GDM1 (cell line): ENCODE data around the gene CCDC12.

Experiments
- DNase-seq: peaks from one replicate; lab custom pipeline; 2025; lab: John Stamatoyannopoulos, UW

Gene CCDC12

DNA sequence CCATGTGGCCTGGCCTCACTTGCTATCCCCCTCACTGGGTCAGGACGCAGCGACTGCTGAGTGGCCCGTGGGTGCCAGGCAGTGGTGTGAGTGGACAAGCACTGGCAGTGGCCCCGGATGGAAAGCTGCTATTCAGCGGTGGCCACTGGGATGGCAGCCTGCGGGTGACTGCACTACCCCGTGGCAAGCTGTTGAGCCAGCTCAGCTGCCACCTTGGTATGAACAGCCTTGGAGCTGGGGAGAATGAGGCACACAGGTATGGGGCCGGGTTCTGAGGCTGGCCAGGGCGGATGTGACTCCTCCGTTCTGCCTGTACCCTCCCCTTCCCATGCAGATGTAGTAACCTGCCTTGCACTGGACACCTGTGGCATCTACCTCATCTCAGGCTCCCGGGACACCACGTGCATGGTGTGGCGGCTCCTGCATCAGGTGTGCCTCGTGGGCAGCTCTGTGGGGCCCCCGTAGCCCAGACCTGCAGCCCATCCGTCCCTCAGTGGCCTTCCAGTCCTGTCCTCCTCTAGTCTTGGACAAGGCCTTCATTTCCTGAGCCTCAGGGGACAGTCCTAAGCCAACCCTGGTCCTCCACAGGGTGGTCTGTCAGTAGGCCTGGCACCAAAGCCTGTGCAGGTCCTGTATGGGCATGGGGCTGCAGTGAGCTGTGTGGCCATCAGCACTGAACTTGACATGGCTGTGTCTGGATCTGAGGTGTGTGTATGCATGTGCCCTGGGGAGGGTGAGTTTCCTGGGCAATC lies 31.1 kb upstream of the CCDC12 start:
- DNase-seq: no peak

DNA sequence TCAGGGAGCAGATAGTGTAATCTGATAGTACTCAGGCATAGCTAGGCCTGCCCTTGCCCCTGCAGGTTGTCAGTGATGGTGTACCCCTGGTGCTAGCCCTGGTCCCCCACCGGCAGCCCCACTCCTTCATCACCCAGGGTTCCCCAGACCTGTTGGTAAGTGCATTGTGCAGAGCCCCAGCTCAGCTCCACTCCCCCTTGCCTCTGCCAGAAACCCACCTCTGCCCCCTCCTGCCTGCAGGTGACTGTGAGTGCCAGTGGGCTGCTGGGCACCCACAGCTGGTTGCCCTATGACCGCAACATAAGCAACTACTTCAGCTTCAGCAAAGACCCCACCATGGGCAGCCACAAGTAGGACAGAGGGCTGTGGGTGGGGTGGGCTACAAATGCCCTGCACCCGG lies 30.5 kb upstream of the CCDC12 start:
- no peak for DNase-seq

DNA sequence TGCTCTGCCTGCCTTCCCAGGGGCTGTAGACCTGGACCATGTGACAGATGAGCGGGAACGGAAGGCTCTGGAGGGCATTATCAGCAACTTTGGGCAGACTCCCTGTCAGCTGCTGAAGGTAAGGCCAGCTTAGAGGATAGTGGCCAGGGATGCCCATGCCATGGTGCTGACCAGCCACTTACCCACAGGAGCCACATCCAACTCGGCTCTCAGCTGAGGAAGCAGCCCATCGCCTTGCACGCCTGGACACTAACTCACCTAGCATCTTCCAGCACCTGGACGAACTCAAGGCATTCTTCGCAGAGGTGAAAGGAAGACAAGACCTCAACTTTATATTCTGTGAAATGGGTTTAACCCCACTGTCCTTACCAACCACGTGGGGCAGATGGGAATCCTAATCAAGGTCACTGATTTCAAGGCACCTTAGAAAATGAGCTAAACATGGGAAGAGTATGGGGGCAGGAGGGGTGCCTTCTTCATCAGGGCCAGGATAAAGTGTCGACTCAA lies 29.7 kb upstream of the CCDC12 start:
- DNase-seq: no peak

DNA sequence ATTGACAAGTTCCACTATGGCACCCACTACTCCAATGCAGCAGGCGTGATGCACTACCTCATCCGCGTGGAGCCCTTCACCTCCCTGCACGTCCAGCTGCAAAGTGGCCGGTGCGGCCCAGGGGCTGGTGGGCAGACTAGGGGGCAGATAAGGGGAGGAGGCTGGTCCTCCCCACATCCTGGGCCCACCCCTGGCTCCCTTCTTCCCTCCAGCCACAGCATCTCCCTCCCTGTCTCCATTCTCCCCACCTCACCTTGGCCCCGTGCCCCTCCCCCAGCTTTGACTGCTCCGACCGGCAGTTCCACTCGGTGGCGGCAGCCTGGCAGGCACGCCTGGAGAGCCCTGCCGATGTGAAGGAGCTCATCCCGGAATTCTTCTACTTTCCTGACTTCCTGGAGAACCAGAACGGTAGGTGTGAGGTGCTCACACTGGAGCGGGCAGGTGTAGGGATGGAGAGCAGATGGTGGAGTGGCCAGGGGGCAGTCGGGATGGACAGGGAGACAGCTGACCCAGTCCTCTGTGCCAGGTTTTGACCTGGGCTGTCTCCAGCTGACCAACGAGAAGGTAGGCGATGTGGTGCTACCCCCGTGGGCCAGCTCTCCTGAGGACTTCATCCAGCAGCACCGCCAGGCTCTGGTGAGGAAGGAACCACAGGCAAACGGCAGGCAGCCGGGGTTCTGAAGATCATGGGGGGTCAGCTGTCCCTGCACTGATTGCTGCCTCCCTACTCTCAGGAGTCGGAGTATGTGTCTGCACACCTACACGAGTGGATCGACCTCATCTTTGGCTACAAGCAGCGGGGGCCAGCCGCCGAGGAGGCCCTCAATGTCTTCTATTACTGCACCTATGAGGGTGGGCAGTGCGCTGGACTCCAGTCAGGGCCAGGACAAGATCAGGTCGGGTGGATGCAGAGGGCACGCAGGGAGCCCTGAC lies 28.9 kb upstream of the CCDC12 start:
- DNase-seq: no peak

DNA sequence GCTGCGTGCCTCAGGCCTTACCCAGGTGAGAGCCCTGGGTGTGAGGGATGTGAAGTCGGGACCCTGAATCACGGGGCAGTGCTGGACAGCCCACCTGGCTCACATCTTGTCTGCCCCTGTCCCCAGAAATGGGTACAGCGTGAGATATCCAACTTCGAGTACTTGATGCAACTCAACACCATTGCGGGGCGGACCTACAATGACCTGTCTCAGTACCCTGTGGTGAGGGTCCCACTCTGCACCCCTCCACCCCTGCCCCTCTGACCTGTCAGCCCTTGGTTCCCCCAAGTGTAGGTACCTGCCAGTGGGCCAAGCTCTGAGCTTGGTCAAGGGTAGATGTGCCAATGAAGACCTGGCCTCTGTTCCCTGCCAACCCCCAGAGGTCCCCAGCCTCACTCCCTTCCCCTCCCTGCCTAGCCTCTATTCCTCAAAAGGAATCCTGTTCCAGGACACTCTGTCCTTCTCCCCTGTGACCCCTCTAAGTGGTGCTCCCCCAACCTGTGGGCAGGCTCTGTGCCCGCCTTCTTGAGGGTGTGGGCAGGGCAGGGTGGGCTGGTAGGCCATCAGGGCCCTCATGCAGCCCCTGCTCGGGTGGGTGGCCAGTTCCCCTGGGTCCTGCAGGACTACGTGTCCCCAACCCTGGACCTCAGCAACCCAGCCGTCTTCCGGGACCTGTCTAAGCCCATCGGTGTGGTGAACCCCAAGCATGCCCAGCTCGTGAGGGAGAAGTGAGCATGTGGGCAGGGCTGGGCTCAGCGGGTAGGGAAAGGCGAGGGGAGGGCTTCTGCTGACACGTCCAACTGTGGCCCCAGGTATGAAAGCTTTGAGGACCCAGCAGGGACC lies 28.0 kb upstream of the CCDC12 start:
- no peak for DNase-seq

DNA sequence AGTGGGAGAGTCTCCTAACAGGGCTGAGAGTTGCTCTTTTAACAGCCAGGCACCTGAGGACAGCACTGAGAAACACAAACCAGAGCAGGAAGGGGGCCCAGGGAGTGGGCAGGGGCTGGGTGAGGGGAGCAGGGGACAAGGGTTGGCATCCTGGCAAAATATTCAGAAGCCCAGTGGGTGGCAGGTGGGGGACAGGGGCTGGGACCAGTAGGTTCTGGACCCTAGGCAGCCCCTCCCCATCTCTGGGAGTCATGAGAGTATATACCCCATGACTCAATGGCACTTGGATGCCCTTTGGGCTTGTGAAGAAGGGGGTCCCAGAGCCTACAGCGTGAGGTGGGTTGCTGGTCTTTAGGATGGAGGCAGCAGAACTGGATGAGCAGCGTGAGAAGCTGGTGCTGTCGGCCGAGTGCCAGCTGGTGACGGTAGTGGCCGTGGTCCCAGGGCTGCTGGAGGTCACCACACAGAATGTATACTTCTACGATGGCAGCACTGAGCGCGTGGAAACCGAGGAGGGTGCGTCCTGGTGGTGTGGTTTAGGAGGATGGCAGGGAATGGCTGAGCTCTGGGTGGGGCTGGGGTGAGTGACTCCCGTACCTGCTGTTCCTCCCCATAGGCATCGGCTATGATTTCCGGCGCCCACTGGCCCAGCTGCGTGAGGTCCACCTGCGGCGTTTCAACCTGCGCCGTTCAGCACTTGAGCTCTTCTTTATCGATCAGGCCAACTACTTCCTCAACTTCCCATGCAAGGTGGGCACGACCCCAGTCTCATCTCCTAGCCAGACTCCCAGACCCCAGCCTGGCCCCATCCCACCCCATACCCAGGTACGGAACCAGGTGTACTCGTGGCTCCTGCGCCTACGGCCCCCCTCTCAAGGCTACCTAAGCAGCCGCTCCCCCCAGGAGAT lies 27.2 kb upstream of the CCDC12 start:
- DNase-seq: no peak

DNA sequence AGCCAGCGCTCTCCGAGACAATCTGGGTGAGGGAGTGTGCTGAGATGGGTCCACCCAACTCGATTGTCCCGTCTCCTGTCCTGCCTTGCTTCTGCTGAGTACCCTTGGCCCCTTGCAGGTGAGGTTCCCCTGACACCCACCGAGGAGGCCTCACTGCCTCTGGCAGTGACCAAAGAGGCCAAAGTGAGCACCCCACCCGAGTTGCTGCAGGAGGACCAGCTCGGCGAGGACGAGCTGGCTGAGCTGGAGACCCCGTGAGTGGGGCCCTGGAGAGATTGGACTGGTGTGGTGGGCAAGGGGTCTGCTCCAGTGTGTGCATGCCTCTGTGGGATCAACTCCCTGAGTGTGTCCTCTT lies 26.5 kb upstream of the CCDC12 start:
- no peak for DNase-seq

DNA sequence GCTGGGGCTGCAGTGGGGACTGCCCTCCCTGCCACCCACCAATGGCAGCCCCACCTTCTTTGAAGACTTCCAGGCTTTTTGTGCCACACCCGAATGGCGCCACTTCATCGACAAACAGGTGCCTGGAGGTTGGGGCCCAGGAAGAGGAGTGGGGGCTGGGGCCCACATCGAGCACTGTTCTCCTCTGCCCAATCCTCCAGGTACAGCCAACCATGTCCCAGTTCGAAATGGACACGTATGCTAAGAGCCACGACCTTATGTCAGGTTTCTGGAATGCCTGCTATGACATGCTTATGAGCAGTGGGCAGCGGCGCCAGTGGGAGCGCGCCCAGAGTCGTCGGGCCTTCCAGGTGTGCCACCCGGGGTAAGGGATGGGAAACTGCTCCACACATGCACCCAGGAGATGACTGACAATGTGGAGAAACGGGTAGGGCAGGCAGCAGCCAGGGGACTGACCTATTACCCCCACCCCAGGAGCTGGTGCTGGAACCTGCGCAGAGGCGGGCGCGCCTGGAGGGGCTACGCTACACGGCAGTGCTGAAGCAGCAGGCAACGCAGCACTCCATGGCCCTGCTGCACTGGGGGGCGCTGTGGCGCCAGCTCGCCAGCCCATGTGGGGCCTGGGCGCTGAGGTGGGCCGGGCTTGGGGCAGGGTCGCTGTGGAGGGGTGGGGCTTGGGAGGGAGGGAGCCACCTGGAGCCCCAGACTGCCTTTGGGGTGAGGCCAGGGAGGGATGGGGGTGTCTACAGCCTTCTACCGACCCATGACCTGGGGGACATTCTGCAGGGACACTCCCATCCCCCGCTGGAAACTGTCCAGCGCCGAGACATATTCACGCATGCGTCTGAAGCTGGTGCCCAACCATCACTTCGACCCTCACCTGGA lies 25.9 kb upstream of the CCDC12 start:
- no peak for DNase-seq

DNA sequence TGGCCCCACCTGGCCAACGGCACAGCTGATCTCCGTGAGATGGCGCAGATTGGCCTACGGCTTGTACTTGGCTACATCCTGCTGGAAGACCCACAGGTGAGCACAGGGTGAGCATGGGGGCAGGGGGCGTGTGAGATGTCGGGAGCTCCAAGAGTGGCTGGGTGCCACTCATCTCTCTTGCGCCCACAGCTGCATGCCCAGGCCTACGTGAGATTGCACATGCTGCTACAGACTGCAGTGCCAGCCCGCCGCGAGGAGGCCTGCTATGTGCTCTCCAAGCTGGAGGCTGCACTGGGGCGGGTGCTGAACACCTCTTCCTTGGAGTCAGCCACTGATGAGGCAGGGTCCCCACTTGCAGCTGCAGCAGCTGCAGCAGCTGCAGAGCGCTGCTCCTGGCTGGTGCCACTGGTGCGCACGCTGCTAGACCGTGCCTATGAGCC lies 25.2 kb upstream of the CCDC12 start:
- no peak for DNase-seq

DNA sequence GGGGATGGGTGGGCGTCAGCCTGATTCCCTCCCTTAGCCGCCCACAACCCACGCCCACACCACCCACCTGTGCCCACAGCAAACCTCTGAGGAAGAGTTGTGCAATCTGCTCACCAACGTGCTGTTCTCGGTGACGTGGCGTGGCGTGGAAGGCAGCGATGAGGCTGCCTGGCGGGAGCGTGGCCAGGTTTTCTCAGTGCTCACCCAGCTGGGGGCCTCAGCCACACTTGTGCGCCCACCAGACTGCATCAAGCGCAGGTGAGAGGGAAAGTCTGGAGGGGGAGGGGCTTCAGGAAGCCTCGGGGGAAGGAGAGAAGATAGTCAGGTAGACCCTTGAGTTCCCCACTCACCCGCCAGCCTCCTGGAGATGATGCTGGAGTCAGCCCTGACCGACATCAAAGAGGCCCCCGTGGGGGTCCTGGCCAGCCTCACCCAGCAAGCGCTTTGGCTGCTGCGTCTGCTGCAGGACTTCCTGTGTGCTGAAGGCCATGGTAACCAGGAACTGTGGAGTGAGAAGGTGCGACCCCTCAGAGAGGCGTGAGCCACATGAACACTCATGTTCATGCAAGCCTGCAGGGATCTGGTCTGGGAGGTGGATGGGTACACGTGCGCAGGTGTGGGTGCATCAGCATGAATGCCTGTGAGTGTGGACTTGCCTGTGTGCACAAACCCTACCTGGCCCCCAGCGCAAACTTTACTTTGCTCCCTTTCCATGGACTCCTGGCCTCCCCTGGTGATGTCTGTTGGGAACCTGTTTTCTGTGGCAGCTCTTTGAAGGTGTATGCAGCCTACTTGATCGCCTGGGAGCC lies 24.6 kb upstream of the CCDC12 start:
- DNase-seq: no peak

DNA sequence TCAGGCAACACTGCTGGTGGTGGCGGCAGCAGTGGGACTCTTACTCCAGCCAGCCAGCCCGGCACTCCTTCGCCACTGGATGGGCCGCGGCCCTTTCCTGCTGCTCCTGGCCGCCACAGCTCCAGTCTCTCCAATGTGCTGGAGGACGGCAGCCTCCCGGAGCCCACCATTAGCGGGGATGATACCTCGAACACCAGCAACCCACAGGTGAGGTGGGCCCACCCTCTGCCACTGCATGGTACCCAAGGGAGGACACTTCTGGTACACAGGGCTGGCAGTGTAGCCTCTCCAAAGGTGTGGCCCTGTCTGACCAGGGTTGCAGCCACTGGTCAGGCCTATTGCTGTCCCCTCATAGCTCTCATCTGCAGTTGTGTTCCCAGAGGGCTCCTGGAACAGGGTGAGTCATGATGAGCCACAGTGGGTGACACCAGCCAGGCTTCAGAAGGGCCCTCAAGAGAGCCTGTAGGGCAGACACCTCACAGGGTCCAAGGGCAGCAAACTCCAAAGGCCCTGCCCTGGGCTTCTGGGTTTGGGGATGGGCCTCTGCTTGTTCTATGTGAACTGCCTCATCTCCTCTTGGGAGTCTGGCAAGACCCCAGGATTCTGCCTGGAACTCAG lies 23.8 kb upstream of the CCDC12 start:
- no peak for DNase-seq

DNA sequence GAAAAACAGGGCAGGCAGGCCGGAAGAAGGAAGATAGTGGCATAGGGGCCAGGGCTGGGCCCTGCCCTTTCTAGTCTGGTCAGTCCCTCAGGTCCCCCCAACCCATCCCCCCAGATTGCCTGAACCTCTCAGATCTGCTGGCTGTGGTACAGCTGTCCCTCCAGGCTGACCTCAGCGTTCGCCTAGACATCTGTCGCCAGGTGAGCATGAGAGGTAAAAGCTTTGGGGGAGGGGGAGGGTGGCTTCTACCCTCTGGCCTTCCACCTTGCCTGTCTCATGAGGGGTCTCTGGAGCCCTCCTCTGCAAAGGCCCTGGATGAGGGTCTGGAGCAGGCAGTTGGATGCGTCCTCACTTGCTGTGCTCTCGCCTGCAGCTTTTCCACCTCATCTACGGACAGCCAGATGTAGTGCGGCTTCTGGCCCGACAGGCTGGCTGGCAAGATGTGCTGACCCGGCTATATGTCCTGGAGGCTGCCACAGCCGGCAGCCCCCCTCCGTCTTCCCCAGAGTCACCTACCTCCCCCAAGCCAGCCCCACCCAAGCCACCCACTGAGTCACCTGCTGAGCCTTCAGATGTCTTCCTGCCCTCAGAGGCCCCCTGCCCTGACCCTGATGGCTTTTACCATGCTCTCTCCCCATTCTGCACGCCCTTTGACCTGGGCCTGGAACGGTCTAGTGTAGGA lies 23.1 kb upstream of the CCDC12 start:
- DNase-seq: no peak

DNA sequence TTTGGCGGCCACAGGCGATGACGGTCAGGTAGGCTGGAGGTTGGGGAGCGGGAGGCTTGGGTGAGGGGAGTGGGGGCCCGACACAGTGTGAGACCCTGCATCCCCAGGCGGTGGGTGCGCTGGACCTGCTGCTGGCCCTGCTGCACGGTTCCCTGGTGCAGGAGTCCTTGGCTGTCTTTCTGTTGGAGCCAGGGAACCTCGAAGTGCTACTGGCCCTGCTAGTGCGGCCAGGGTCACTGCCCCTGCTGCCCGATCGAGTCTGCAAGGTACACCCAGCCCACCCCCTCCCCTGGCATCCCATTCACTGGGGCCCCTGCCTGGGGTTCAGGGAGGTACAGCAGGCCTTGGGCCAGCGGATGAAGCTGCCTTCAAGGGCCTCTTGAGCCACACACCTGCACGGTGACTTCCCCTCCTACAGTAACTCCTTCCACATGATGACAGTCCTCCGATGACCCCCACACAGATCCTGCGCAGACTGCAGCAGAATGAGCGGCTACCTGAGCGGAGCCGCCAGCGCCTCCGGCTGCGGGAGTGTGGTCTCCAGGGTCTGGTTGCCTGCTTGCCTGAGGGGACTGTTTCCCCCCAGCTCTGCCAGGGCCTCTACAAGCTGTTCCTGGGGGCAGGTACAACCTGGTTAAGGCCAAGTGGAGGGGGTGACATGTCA lies 22.4 kb upstream of the CCDC12 start:
- DNase-seq: no peak

DNA sequence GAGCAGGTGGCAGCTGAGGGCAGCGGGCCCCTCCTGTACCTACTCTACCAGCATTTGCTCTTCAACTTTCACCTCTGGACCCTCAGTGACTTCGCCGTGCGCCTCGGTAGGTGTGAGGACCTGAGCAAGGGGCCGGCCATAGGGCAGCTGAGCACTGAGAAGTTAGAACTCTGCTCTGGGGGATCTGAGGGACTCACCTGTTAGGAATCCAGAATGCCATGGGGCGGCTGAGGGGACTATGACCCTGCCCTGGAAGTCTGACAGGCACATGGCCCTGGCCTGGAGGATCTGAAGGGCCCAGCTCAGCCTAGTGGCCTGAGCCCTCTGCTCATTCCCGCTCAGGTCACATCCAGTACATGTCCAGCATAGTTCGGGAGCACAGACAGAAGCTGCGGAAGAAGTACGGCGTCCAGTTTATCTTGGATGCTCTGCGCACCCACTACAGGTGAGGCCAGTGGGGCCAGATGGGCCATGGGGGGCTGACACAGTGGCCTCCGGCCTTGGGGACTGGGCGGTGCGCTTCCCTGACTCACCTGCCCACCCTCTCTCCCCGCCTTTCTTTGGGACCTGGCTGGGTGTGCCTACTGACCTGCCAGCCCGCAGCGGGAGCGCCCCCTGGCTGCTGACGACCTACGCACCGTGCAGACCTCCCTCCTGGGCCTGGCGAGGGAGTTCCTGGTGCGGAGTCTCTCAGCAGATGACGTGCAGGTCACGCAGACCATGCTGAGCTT lies 21.7 kb upstream of the CCDC12 start:
- DNase-seq: peak; percentile 10

DNA sequence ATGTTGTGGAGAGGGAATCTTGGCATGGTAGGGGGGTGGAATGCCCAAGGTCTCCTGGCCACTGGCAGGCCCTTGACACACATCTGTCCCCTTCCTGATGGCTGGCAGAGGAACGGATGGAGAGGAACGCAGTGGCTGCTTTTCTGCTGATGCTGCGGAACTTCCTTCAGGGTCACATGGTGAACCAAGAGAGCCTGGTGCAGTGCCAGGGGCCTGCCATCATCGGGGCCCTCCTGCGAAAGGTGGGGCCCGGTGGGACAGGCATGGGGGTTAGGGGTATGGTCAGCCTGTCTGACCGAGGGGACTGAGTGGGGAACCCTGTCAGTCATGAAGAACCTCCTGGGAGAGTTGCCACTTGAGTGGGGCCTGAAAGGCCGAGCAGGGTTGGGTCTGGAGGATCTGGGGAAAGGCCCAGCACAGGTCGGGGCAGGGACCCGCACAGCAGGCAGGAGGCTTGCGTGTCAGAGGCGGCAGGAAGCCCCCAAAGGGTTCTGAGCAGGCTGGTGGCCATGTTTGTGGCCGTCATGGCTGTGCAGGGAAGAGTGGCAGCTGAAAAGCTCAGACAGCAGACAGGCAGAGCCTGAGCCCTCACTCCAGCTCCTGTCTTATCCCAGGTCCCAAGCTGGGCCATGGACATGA lies 21.0 kb upstream of the CCDC12 start:
- no peak for DNase-seq

DNA sequence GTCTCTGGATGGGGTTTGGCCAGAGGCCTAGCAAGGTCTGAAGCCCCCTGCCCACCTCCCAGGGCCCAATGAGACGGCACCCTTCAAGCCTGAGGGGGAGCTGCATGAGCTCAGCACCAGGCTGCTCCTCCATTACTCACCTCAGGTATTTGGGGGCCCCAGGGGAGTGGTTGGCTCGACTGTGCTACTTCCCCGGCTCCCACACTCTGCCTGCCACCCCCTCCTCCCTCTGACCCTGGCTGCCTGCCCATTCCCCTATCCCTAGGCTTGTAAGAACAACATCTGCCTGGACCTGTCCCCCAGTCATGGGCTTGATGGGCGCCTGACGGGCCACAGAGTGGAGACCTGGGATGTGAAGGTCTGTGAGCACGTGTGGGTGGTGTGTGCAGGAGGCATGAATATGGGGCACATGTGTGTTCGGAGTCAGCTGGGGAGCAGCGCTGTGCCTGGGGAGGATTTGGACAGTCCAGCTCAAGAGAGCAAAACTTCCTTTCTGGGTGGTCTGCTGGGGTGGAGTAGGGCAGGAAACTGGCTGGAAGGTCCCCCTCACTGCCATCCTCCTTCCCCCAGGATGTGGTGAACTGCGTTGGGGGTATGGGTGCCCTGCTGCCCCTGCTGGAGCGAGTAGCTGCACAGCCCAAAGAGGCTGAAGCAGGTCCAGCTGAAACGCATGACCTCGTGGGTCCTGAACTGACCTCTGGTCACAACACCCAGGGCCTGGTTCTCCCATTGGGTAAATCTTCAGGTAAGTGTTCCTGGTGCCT lies 20.3 kb upstream of the CCDC12 start:
- DNase-seq: no peak
